ENCODE results near the gene ATP6V0C.

- TF ChIP-seq CTCF (conservative IDR thresholded peaks at IDR 0.05) (no peak), EZH2 (IDR thresholded peaks at IDR 0.05; ENCODE audit: low read depth) (no peak)
Observed at GRCh38 chr16:2507052-2507659, 6.6 kb upstream of the ATP6V0C start.

Measured in PC-9 (cell line).